Natural killer cell (primary cell): Measurements from ENCODE around the gene KLF1. TPM values are rescaled to one million over a fixed set of nuclear protein-coding genes. Genes with fewer than 3 reads are reported as not detected.

Source experiments
- ATAC-seq, 3 donors: fragments of 150-1000 bp in 2 of 3; fragments of 200-7000 bp in 1 of 3; cut with Tn5 transposase; 1 replicate in 1 of 3; 2 replicates in 2 of 3; pipeline ENCODE4 v1.10.0; 2021; ENCODE audit warnings: mild to moderate bottlenecking in 2 of 3, moderate library complexity in 2 of 3
- DNase-seq, 2 donors: peaks; one replicate each; pipeline versions ENCODE4 v3.0.0 to v3.0.0-alpha.2; 2013 to 2021; ENCODE audit warnings: mixed read lengths in 1 of 2
- H3K27ac ChIP-seq: one replicate; pipeline ENCODE4 v1.5.1; 2013; ENCODE audit warnings: mild to moderate bottlenecking, low read length
- H3K27me3 ChIP-seq: one replicate; pipeline ENCODE4 v1.6.1; 2013; ENCODE audit warnings: low read length; ENCODE audit not compliant: control insufficient read depth, insufficient read depth
- H3K36me3 ChIP-seq: one replicate; pipeline ENCODE4 v1.6.1; 2013; ENCODE audit warnings: low read length; ENCODE audit not compliant: control insufficient read depth, insufficient read depth
- H3K4me1 ChIP-seq: one replicate; pipeline ENCODE4 v1.6.1; 2013; ENCODE audit warnings: low read length; ENCODE audit not compliant: control insufficient read depth, insufficient read depth
- H3K4me3 ChIP-seq: one replicate; pipeline ENCODE4 v1.5.1; 2013; ENCODE audit warnings: low read length
- H3K9me3 ChIP-seq: one replicate; pipeline ENCODE4 v1.6.1; 2013; ENCODE audit warnings: low read length; ENCODE audit not compliant: control insufficient read depth, insufficient read depth
- H3K27ac Mint-ChIP-seq, 2 donors: one replicate each; pipeline ENCODE4 v1.8.0; 2022; ENCODE audit warnings: mild to moderate bottlenecking in 2 of 2, mixed read lengths in 2 of 2, moderate library complexity in 1 of 2
- H3K27me3 Mint-ChIP-seq, 2 donors: one replicate each; pipeline ENCODE4 v1.8.0; 2022; ENCODE audit warnings: low read depth in 2 of 2, mixed read lengths in 2 of 2
- H3K36me3 Mint-ChIP-seq: one replicate; pipeline ENCODE4 v1.8.0; 2022; ENCODE audit warnings: mixed read lengths
- H3K4me1 Mint-ChIP-seq, 2 donors: one replicate each; pipeline ENCODE4 v1.8.0; 2022; ENCODE audit warnings: mixed read lengths in 2 of 2
- H3K4me3 Mint-ChIP-seq: one replicate; pipeline ENCODE4 v1.8.0; 2022; ENCODE audit warnings: mild to moderate bottlenecking, moderate library complexity, mixed read lengths
- H3K9me3 Mint-ChIP-seq, 2 donors: one replicate each; pipeline ENCODE4 v1.8.0; 2022; ENCODE audit warnings: mixed read lengths in 2 of 2
- WGBS: methylation state at CpG from one replicate; pipeline ENCODE4 v1.1.7; 2013; ENCODE audit warnings: missing lambda C conversion rate; ENCODE audit not compliant: insufficient coverage; 5-methylcytosine and 5-hydroxymethylcytosine counted together
- intact Hi-C: fragments of 100-400 bp; cut with micrococcal nuclease; formaldehyde crosslinking; loops from one replicate; pipeline ENCODE4 v1.14.2; 2022
- total RNA-seq, 4 donors: library from RNA; stranded (reverse); fragments of 120-200 nt in 1 of 4; gene quantifications; one replicate each; pipeline versions ENCODE4 v1.2.3 to v1.2.4, GENCODE V29; 2013 to 2022
- TF ChIP-seq, protein P1 (sequence below): fragments of 200-600 bp; IDR thresholded peaks from one replicate; pipeline ENCODE4 v1.8.0; 2022; ENCODE audit warnings: antibody characterized with exemption

KLF1 gene
- total RNA-seq, 3 donors from 2014 or later (not counting 1 experiment from before 2014, with no cell fraction given) = not detected

DNA sequence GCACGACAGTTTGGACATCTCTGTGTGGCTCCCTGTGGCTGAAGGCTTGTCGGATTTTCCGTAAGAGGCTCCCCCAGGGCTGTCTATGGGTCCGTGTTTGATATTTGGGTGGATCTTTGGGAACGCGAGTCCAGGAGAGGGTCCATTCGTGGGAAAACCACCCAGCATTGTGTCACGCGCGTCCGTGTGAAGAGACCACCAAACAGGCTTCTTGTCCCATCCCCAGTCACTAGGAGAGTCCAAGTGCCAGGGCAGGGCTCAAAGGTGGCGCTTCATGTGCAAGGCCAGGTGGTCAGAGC lies 2.4 kb downstream of the KLF1 start:
- TF ChIP-seq, protein P1, sequence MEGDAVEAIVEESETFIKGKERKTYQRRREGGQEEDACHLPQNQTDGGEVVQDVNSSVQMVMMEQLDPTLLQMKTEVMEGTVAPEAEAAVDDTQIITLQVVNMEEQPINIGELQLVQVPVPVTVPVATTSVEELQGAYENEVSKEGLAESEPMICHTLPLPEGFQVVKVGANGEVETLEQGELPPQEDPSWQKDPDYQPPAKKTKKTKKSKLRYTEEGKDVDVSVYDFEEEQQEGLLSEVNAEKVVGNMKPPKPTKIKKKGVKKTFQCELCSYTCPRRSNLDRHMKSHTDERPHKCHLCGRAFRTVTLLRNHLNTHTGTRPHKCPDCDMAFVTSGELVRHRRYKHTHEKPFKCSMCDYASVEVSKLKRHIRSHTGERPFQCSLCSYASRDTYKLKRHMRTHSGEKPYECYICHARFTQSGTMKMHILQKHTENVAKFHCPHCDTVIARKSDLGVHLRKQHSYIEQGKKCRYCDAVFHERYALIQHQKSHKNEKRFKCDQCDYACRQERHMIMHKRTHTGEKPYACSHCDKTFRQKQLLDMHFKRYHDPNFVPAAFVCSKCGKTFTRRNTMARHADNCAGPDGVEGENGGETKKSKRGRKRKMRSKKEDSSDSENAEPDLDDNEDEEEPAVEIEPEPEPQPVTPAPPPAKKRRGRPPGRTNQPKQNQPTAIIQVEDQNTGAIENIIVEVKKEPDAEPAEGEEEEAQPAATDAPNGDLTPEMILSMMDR = no peak
- H3K36me3 ChIP-seq = no peaks in the 10 kb centered on the region
- Mint-ChIP-seq H3K9me3 (no peaks in the 10 kb centered on the region), H3K27me3 (no peaks in the 10 kb centered on the region), H3K4me1 (peaks cover 23 to 39% of the 10 kb centered on the region in 2 donors), H3K4me3 (peak overlapping the region; percentile 90), H3K27ac (no peak overlapping the region), H3K36me3 (no peaks in the 10 kb centered on the region)
- H3K4me1 ChIP-seq = peaks cover 49% of the 10 kb centered on the region
- H3K27ac ChIP-seq = no peak overlapping the region
- DNase-seq (no peak), ATAC-seq (no peak)
- intact Hi-C loops = no loop called here
- WGBS = 73% methylated on average over 12 of the region's 12 CpGs
- H3K27me3 ChIP-seq = no peaks in the 10 kb centered on the region
- peaks cover 11% of the 10 kb centered on the region for H3K9me3 ChIP-seq
- H3K4me3 ChIP-seq = peak overlapping the region; percentile 49

DNA sequence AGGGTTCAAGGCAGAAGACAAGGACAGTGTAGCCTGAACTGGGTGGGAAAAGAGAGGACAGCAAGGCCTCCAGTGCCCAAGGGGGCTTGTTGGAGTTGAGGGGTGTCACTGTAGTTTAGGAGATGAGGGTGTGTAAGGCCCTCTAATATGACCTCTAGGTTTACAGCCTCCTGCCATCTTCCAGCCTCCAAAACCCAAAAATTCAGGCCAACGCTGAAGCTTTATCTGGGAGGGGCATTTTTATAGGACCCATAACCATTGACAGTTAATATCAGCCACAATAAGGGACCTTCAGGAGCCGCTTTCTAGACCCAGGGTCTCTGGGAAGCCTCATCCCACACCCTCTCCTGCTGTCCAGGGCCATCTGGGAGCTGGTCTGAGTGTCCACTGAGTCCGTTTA lies 2.8 kb downstream of the KLF1 start:
- 93% methylated on average over 3 of the region's 3 CpGs for WGBS
- Histone ChIP-seq H3K4me3 (no peak overlapping the region), H3K27me3 (no peaks in the 10 kb centered on the region), H3K9me3 (peaks cover 11% of the 10 kb centered on the region), H3K36me3 (no peaks in the 10 kb centered on the region), H3K4me1 (peaks cover 49% of the 10 kb centered on the region), H3K27ac (no peak overlapping the region)
- H3K9me3 Mint-ChIP-seq = no peaks in the 10 kb centered on the region
- intact Hi-C loops = no loop called here
- H3K4me1 Mint-ChIP-seq = peaks cover 23 to 39% of the 10 kb centered on the region in 2 donors
- TF ChIP-seq, protein P1 = no peak
- no peaks in the 10 kb centered on the region for H3K27me3 Mint-ChIP-seq
- ATAC-seq (no peak), DNase-seq (no peak)
- no peak overlapping the region for H3K27ac Mint-ChIP-seq
- peak overlapping the region; percentile 49 for H3K4me3 Mint-ChIP-seq
- H3K36me3 Mint-ChIP-seq = no peaks in the 10 kb centered on the region

DNA sequence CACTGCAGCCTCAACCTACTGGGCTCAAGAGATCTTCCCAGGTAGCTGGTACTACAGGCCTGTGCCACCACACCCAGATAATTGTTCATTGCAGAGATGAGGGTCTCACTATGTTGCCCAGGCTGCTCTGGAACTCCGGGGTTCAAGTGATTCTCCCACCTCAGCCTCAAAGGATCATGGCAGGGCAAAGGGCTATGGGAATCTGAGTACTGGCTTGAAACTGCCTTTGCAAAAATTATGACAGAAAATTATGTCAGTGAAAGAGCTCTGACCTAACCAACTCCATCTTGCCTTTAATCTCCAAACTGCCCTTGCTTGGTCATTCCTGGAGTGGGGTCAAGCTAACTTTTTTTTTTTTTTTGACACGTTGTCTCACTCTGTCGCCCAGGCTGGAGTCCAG lies 4.4 kb downstream of the KLF1 start:
- peaks cover 10% of the 10 kb centered on the region for H3K36me3 ChIP-seq
- Mint-ChIP-seq H3K4me1 (peaks cover 23 to 39% of the 10 kb centered on the region in 2 donors), H3K9me3 (no peaks in the 10 kb centered on the region), H3K27me3 (no peaks in the 10 kb centered on the region), H3K27ac (peak overlapping the region; percentile 11 to 52), H3K36me3 (no peaks in the 10 kb centered on the region), H3K4me3 (peak overlapping the region; percentile 89)
- DNase-seq = no peak
- WGBS = 85% methylated on average over 3 of the region's 3 CpGs
- no peak overlapping the region for H3K4me3 ChIP-seq
- H3K4me1 ChIP-seq = peaks cover 49% of the 10 kb centered on the region
- no peak for ATAC-seq
- TF ChIP-seq, protein P1 = no peak
- intact Hi-C loops = no loop called here
- H3K27ac ChIP-seq = no peak overlapping the region
- no peaks in the 10 kb centered on the region for H3K27me3 ChIP-seq
- peaks cover 11% of the 10 kb centered on the region for H3K9me3 ChIP-seq

DNA sequence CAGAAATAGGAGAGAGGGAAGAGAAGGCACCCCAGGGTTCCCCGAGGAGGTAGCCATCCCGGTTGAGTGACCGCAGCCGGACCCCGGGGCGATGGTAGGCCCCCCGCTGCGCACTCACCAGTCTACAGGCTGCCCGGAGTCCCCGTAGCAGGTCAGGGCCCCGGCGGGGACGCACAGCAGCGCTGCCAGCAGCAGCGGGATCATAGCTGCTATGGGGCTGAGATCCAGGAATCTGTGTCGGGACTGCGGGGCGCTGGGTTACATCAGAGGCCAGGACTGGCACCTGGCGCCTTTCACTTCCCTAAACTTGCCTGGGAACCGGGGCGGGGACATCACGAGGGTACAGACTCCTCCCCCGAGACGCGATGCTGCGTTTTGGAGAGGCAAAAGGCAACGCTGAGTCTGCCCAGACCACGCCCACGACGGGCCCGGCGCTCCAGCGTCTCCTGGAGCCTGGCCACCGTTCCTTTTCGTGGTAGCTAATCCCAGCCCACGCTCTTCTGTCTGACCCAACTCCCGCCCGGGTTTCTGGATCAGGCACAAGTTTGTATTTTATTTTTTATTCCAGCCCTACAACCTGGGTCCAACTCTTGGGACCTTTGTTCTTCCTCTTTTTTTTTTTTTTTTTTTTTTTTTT lies 5.7 kb downstream of the KLF1 start, which contains the start of gene DNASE2:
TSS of gene DNASE2 (minus strand) at position 278 of the 637 bp plus-strand sequence. CDS start at position 204, 74 bp downstream.
- intact Hi-C loops = no loop called here
- peaks cover 23 to 35% of the 10 kb centered on the region in 2 donors for H3K4me1 Mint-ChIP-seq
- H3K9me3 ChIP-seq = peaks cover 11% of the 10 kb centered on the region
- under 1% methylated on average over 38 of the region's 38 CpGs for WGBS
- TF ChIP-seq, protein P1 = no peak
- H3K27me3 ChIP-seq = no peaks in the 10 kb centered on the region
- H3K27me3 Mint-ChIP-seq = no peaks in the 10 kb centered on the region
- H3K36me3 ChIP-seq = peaks cover 13% of the 10 kb centered on the region
- DNase-seq = peak; percentile 69 to 93
- peaks cover 49% of the 10 kb centered on the region for H3K4me1 ChIP-seq
- H3K27ac ChIP-seq = peak within 1 kb of the TSS; percentile 79
- peak within 1 kb of the TSS; percentile 89 for H3K4me3 Mint-ChIP-seq
- peak within 1 kb of the TSS; percentile 84 for H3K4me3 ChIP-seq
- peak; percentile 77 to 80 (median 80) for ATAC-seq
- H3K27ac Mint-ChIP-seq = peak within 1 kb of the TSS; percentile 65 to 81
- H3K9me3 Mint-ChIP-seq = no peaks in the 10 kb centered on the region
- H3K36me3 Mint-ChIP-seq = no peaks in the 10 kb centered on the region
